NCI-H526 (cell line): ENCODE results near the gene NRXN2.
"Not testable (repeated sequence)": the region's sequence is repeated elsewhere in the genome, so short reads cannot be mapped to it uniquely, and the experiment has no call there.

Experiments used
- DNase-seq, 2 experiments: peaks; one replicate each; lab custom pipeline; 2025; lab: John Stamatoyannopoulos, UW

NRXN2 gene

GRCh38 chr11:64721359-64721699 is 1.7 kb downstream of the NRXN2 start:
- no peak for DNase-seq

GRCh38 chr11:64720640-64721358 is 2.2 kb downstream of the NRXN2 start:
- no peak for DNase-seq

- no peak for DNase-seq
Measured at GRCh38 chr11:64720167-64720566, 2.8 kb downstream of the NRXN2 start.

- DNase-seq: no peak
Measured at GRCh38 chr11:64719406-64719805, 3.6 kb downstream of the NRXN2 start.

- no peak for DNase-seq
Measured at GRCh38 chr11:64718780-64719124, 4.2 kb downstream of the NRXN2 start.

- no peak for DNase-seq
Measured at GRCh38 chr11:64718084-64718779, 4.8 kb downstream of the NRXN2 start.

- DNase-seq: no peak
Measured at GRCh38 chr11:64717268-64717578, 5.8 kb downstream of the NRXN2 start.

DNA sequence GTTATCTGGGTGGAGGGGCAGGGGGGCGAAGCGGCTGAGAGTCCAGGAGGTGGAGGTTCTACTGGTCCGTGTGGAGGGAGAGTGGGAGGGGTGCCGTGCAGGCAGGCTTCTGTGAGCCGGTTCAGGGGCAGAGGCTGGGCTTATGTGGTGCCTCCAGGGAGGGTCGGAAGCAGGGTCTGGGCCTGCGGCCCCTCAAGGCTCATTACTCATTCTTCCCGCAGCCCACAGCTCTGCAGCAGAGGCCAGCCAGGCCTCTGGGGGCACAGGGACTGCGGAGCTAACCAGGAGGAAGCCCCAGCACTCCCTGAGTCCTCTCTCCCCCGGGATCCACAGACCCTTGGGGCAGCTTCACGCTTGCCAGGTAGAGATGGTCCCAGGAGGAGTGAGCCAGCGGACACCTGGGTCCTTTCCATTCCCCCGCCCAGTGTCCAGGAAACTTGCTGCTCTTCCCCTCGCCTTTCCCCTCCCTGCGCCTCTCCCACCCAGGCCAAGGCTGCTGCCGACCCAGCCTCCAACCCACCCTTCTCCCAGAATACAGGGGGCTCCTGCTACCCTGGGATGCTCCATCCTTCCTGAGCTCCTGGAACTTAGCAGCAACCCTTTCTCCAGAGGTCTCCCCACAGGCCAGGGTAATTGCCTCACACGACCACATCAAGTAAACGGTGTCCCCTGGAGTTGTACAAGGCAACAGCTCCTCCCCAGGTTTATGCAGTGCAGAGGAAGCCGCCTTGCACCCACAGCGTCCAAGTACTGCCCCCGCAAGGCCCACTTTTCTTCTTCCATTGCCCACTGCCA is 6.3 kb downstream of the NRXN2 start:
- DNase-seq: no peak

DNA sequence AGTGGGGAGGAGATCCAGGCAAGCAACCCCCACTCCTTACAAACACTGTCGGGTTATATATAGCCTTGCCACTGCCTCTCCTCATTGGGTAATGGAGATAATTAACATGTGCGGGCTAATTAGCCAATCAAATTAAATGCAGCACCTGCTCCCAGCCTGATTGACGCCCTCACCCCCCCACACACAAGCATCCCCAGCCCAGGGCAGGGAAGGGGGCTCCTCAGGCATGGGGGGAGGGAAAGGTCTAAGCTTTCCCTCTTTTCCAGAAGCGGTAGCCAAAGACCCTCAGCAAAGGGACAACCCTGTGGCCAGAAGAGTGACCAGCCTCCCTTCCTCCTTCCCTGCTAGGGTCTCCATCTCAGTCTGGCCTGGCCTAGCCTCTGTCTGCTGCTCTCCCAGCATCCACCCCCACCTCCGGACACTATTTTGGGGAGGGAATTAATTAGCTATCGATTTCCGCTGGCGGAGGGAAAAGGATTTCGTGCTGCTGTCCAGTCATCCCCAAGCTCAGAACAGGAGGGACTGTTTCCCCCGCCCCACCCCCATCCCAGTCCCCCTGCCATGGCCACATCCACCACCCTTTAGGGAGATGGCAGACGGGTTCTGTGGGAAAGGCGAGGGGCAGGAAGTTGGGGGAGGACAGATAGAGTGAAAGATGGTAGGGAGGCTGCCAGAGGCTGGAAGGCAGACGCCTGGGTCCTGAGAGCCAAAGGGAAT is 7.1 kb downstream of the NRXN2 start:
- no peak for DNase-seq

DNA sequence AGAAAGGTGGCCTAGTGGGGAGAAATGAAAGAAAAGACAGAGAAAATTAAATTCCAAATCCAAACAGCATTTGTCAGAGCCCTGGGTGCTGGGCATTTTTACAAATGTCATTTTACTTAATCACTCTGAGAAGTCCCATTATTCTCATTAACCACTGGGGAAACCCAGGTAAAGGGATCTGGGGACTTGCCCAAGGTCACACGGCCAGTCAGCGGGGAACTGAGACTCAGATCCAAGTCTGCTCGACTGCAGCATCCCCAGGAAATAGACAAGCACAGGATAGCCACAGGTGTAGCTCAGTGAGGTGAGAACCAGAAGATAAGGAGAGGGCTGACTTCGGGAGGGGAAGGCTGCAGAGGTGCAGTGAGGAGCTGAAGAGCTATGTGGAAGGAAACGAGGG is 7.9 kb downstream of the NRXN2 start:
- no peak for DNase-seq

DNA sequence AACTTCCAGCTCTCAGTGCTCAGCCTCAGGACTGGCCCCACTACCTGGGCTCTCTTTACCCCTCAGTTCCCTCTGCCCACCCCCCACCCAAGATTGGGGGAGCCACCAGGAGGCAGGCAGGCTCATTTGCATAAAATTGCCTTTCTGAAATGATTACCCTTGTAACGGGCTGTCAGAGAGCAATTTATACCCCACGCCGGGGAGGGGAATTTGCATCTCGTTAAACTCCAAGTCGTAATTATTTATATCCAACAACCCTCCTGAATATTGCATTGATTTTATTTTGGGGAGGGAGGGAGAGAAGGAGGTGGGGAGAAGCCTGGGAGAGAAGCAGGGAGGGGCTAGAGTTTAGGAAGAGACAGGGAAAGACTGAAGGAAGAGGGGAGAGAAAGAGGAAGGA is 8.3 kb downstream of the NRXN2 start:
- DNase-seq: peak; percentile 35 to 62

DNA sequence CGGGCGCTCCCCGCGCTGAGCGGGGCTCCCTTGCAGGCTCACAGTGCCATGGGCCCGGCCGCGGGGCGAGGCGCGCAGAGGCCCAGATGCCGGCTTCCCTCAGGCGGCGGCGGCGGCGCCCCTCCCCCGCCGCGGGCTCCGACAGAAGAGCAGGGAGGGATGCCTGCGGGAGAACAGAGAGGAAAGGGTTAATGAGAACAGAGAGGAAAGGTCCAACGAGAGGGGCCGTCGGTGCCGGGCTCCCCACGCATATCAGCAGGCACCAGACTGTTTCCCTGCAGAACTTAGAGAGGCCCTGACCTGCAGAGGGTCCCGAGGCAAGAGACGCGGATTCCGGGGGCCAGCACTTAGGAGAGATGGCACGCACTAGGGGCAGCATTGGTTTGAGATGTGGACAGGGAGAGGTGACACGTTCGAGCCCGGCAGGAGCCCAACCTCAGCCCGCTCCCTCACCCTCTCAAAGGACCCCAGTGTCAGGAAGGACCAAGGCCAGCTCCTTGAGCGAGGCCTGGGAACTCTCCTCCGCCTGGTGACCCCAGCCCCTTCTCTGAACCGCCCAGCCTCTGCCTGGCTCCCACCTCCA is 9.1 kb downstream of the NRXN2 start:
- DNase-seq: no peak

GRCh38 chr11:64713016-64713707 is 9.8 kb downstream of the NRXN2 start:
- peak in 1 of 2 experiments; percentile 66 for DNase-seq

DNA sequence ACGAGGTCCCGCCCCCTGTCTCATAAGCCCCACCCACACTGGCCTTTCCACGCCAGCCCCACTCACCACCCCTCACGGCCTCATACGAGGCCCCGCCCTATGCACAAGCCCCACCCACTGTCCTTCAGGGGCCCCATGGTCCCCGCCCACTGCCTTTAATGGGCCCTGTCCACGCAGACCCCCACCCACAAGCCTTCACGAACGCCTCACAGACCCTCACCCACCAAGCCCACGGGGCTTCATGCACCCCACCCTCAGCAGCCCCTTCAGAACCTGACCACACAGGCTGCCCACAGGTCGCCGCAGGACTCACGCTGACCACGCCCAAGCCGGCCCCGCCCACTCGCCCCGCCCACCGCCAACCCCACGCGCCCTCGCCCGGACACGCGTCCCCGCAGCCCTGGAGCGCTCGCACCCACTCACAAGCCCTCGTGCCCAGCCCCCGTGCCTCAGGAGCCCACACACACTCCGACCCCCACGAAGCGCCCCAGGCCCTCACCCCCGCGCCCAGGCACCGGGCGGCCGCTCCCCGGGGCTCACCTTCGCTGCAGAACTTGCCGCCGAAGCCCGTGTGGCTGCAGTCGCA is 10.5 kb downstream of the NRXN2 start:
- DNase-seq: no peak

DNA sequence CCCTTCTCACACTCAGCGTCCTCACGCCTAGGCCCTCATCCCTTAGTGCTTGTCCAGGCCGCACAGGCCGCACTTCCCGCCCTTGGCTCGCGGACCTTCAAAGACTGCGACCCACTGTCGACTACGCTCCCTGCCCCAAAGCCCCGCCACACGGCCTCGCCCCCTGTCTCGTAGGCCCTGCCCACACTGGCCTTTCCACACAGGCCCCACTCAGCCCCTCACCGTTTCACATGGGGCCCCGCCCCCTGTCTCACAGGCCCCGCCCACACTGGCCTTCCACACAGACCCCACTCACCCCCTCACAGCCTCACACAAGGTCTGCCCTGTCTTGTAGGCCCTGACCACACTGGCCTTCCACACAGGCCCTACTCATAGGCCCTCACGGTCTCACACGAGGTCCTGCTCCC is 11.0 kb downstream of the NRXN2 start:
- DNase-seq: no peak

DNA sequence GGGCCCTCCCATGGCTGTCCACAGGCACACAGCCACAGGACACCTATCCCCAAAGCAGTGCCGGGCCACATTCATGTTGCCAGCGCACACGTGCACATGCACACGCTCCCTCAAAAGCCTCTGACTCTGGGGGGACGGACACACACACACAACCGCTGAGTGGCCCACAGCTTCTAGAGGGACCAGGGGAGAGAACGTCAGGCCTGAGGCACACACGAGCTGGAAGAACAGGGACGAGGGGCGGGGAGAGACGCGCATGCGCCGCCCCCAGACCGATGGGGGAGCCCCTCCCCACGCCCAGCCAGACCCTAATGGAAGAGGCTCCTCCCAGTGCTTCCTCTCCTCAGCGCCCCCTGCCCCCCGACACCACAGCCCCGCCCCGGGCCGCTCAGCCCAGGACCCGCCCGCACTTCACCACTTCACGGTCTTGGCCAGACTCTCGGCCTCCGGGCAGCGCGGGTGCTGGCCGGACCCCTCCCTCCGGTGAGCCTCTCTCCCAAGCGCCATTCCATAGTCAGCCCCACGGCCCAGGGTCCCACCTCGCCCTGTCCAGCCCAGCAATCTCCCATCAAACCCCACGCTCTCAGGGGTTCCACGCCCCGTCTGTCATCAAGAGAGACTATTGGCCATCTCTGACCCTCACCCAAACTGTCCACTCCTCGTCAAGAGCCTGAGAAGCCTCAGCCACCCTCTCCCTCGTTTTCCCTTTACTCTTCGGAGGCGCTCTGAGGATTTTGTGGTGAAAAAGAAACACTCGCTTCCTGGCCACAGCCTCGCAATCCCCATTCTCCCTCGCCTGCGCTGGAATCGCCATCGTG is 11.7 kb downstream of the NRXN2 start:
- no peak for DNase-seq

DNA sequence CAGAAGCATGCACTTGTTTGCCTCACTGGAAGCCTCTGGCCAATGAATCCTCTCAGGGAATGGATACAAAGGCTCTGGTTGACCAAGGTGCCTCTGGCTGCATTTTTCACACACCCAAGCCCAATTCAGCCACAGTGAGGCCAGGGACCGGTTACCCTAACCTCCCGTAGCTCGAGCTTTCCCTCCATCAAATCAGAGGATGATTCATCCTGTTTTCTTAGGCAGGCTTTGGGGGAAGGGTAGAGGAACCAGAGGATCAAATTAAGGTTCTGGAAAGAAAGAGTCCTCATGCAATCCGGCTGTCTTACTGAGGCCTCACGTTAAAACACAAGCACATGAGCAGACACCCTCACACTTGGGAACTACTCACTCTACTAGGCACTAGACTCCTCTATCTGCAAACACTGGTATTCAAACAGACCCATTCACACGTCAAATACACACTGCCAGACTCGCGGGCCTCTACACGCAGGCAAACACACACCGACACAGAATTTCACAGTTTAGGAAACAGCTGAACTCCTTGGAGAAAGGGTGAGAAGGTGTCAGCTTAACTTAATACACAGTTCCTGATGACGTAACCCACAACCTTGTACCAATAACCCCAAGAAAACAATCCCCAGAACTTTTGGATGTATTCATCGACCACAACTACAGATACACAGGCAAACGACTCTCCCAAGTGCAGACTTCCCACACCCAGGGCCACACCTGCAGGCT is 12.4 kb downstream of the NRXN2 start:
- DNase-seq: no peak

- DNase-seq: no peak
Measured at GRCh38 chr11:64705501-64705900, 17.5 kb downstream of the NRXN2 start.

- no peak for DNase-seq
Measured at GRCh38 chr11:64703048-64703447, 19.9 kb downstream of the NRXN2 start.

- DNase-seq: not testable (repeated sequence)
Measured at GRCh38 chr11:64701956-64702355, 21.0 kb downstream of the NRXN2 start.
